ENCODE data around the gene MYRF. TPM values are rescaled to one million over a fixed set of nuclear protein-coding genes. Genes with fewer than 3 reads are reported as not detected.

Gene MYRF
- total and polyA plus RNA-seq, 9 of the 15 experiments (the other 6 are each of a cell fraction or from before 2014, with no cell fraction given), result 2.3 to 25.8 (median 7.1) TPM

GRCh38 chr11:61763930-61764605 is 11.6 kb downstream of the MYRF start (continued):
- TF ChIP-seq, protein P1, sequence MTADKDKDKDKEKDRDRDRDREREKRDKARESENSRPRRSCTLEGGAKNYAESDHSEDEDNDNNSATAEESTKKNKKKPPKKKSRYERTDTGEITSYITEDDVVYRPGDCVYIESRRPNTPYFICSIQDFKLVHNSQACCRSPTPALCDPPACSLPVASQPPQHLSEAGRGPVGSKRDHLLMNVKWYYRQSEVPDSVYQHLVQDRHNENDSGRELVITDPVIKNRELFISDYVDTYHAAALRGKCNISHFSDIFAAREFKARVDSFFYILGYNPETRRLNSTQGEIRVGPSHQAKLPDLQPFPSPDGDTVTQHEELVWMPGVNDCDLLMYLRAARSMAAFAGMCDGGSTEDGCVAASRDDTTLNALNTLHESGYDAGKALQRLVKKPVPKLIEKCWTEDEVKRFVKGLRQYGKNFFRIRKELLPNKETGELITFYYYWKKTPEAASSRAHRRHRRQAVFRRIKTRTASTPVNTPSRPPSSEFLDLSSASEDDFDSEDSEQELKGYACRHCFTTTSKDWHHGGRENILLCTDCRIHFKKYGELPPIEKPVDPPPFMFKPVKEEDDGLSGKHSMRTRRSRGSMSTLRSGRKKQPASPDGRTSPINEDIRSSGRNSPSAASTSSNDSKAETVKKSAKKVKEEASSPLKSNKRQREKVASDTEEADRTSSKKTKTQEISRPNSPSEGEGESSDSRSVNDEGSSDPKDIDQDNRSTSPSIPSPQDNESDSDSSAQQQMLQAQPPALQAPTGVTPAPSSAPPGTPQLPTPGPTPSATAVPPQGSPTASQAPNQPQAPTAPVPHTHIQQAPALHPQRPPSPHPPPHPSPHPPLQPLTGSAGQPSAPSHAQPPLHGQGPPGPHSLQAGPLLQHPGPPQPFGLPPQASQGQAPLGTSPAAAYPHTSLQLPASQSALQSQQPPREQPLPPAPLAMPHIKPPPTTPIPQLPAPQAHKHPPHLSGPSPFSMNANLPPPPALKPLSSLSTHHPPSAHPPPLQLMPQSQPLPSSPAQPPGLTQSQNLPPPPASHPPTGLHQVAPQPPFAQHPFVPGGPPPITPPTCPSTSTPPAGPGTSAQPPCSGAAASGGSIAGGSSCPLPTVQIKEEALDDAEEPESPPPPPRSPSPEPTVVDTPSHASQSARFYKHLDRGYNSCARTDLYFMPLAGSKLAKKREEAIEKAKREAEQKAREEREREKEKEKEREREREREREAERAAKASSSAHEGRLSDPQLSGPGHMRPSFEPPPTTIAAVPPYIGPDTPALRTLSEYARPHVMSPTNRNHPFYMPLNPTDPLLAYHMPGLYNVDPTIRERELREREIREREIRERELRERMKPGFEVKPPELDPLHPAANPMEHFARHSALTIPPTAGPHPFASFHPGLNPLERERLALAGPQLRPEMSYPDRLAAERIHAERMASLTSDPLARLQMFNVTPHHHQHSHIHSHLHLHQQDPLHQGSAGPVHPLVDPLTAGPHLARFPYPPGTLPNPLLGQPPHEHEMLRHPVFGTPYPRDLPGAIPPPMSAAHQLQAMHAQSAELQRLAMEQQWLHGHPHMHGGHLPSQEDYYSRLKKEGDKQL (CRISPR knock-in tag; IDR thresholded peaks at IDR 0.05; ENCODE audit: borderline replicate concordance), result no peak
- TF ChIP-seq RCOR1 (IDR thresholded peaks at IDR 0.05; ENCODE audit: borderline replicate concordance in 1 of 2, low read depth in 2 of 2, low read length in 2 of 2), result no peak
- peak; percentile 43; the same call in 1 of the 2 replicates for TF ChIP-seq HDAC2 (IDR thresholded peaks at IDR 0.05)
- TF ChIP-seq ADNP (tag; IDR thresholded peaks at IDR 0.05), result peak; percentile 84
- peak; percentile 92 for TF ChIP-seq BCOR (IDR thresholded peaks at IDR 0.05)
- no peak for TF ChIP-seq ZNF184 (CRISPR knock-in tag; IDR thresholded peaks at IDR 0.05)
- no peak for TF ChIP-seq ZNF785 (CRISPR knock-in tag; IDR thresholded peaks at IDR 0.05)
- no peak for TF ChIP-seq CREB5 (CRISPR knock-in tag; IDR thresholded peaks at IDR 0.05)
- peak; percentile 76; the same call in 1 of the 2 replicates for TF ChIP-seq ZKSCAN1 (IDR thresholded peaks at IDR 0.05; ENCODE audit: low read depth, low read length)
- TF ChIP-seq TEAD2 (tag; IDR thresholded peaks at IDR 0.05), result no peak
- peak; percentile 30 to 67; a peak in 2 of 4 replicates for TF ChIP-seq KDM1A (IDR thresholded peaks at IDR 0.05)
- TF ChIP-seq SMARCE1 (IDR thresholded peaks at IDR 0.05), result no peak
- TF ChIP-seq SNRNP70 (optimal IDR thresholded peaks at IDR 0.05; ENCODE audit: low read depth, low read length), result no peak
- no peak for TF ChIP-seq ZNF444 (CRISPR knock-in tag; IDR thresholded peaks at IDR 0.05)
- no peak for TF ChIP-seq HCFC1 (IDR thresholded peaks at IDR 0.05; ENCODE audit: low read depth, low read length)
- TF ChIP-seq NCOA2 (IDR thresholded peaks at IDR 0.05; ENCODE audit: partially characterized antibody in 2 of 2), result no peak
- TF ChIP-seq CGGBP1 (CRISPR knock-in tag; IDR thresholded peaks at IDR 0.05), result no peak
- peak; percentile 18; the same call in 1 of the 2 replicates for TF ChIP-seq BHLHE40 (IDR thresholded peaks at IDR 0.05; ENCODE audit: low read length)
- no peak for TF ChIP-seq JUND (IDR thresholded peaks at IDR 0.05; ENCODE audit: borderline replicate concordance, low read depth, low read length)
- TF ChIP-seq JUND (tag; IDR thresholded peaks at IDR 0.05; ENCODE audit: borderline replicate concordance, low read depth, low read length), result no peak
- TF ChIP-seq FOXJ3 (CRISPR knock-in tag; IDR thresholded peaks at IDR 0.05), result no peak
- TF ChIP-seq ZNF140 (CRISPR knock-in tag; IDR thresholded peaks at IDR 0.05), result no peak
- TF ChIP-seq GTF2E2 (tag; IDR thresholded peaks at IDR 0.05), result no peak
- no peak for TF ChIP-seq ZNF133 (CRISPR knock-in tag; IDR thresholded peaks at IDR 0.05)
- no peak for TF ChIP-seq SMC3 (conservative IDR thresholded peaks at IDR 0.05; ENCODE audit: insufficient read depth, low read depth, low read length)

All from K562 (cell line).